ENCODE measurements around the gene UST.

The UST gene

DNA sequence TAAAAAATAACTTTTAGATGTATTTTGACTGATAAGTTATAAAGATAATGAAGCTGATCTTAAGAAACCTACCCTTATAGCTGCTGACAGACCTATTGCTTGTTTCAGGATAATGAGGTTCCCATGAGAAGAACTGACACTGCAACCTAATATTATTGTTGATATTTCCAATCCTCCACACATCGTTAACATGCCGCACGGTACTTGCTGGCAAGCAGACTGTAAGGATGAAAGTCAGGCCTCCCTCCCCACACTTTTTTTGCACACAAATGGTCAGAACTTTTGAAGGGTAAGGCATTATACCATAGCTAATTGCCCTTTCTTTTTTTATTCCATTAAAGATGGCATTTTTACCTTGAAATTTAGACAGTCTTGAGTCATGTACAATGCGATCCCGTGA, 210.9 kb downstream of the UST start:
- TF ChIP-seq EZH2phosphoT487 (IDR thresholded peaks at IDR 0.05; ENCODE audit: borderline replicate concordance, low read length), result no peak
- no peak for TF ChIP-seq CTCF (IDR thresholded peaks at IDR 0.05; ENCODE audit: low read depth, low read length, poor library complexity, severe bottlenecking)
- Histone ChIP-seq H3K4me3 (ENCODE audit: low read length) (no peak overlapping the region), H3K36me3 (ENCODE audit: control insufficient read depth, low read length) (no peaks in the 10 kb centered on the region), H3K79me2 (ENCODE audit: control insufficient read depth, low read length) (no peaks in the 10 kb centered on the region), H3F3A (ENCODE audit: control insufficient read depth, insufficient read depth) (no peaks in the 10 kb centered on the region), H4K20me1 (ENCODE audit: control insufficient read depth, insufficient read depth, low read depth, low read length) (no peaks in the 10 kb centered on the region), H3K27me3 (ENCODE audit: control insufficient read depth, low read length) (no peaks in the 10 kb centered on the region), H3K9me2 (replicated peaks; ENCODE audit: control insufficient read depth, low read length) (no peaks in the 10 kb centered on the region), H3K9me3 (ENCODE audit: control insufficient read depth, insufficient read depth, low read length) (no peaks in the 10 kb centered on the region), H3K4me1 (ENCODE audit: control insufficient read depth, low read length) (no peaks in the 10 kb centered on the region), H3K4me2 (ENCODE audit: low read length) (no peak overlapping the region), H3K27ac (ENCODE audit: low read depth, low read length) (no peak overlapping the region)

- H3K4me1 ChIP-seq (ENCODE audit: control insufficient read depth, low read length), result no peaks in the 10 kb centered on the region
- no peak overlapping the region for H3K27ac ChIP-seq (ENCODE audit: low read depth, low read length)
- H4K20me1 ChIP-seq (ENCODE audit: control insufficient read depth, insufficient read depth, low read depth, low read length), result no peaks in the 10 kb centered on the region
- H3K79me2 ChIP-seq (ENCODE audit: control insufficient read depth, low read length), result no peaks in the 10 kb centered on the region
- H3K9me3 ChIP-seq (ENCODE audit: control insufficient read depth, insufficient read depth, low read length), result no peaks in the 10 kb centered on the region
- H3K36me3 ChIP-seq (ENCODE audit: control insufficient read depth, low read length), result no peaks in the 10 kb centered on the region
- H3K4me3 ChIP-seq (ENCODE audit: low read length), result no peak overlapping the region
- no peaks in the 10 kb centered on the region for H3F3A ChIP-seq (ENCODE audit: control insufficient read depth, insufficient read depth)
- no peak for TF ChIP-seq EZH2phosphoT487 (IDR thresholded peaks at IDR 0.05; ENCODE audit: borderline replicate concordance, low read length)
- TF ChIP-seq CTCF (IDR thresholded peaks at IDR 0.05; ENCODE audit: low read depth, low read length, poor library complexity, severe bottlenecking), result no peak
- no peak overlapping the region for H3K4me2 ChIP-seq (ENCODE audit: low read length)
- H3K27me3 ChIP-seq (ENCODE audit: control insufficient read depth, low read length), result 0 out of 2 replicates have a peak, but pooled peaks cover 5% of the 10 kb centered on the region
- no peaks in the 10 kb centered on the region for H3K9me2 ChIP-seq (replicated peaks; ENCODE audit: control insufficient read depth, low read length)
These were observed 212.2 kb downstream of the UST start for GRCh38 chr6:148959008-148959407.

- TF ChIP-seq CTCF (IDR thresholded peaks at IDR 0.05; ENCODE audit: low read depth, low read length, poor library complexity, severe bottlenecking) (no peak), EZH2phosphoT487 (IDR thresholded peaks at IDR 0.05; ENCODE audit: borderline replicate concordance, low read length) (no peak)
- Histone ChIP-seq H3K27me3 (ENCODE audit: control insufficient read depth, low read length) (0 out of 2 replicates have a peak, but pooled peaks cover 5% of the 10 kb centered on the region), H3K4me1 (ENCODE audit: control insufficient read depth, low read length) (no peaks in the 10 kb centered on the region), H3K4me2 (ENCODE audit: low read length) (no peak overlapping the region), H3K27ac (ENCODE audit: low read depth, low read length) (no peak overlapping the region), H4K20me1 (ENCODE audit: control insufficient read depth, insufficient read depth, low read depth, low read length) (no peaks in the 10 kb centered on the region), H3K4me3 (ENCODE audit: low read length) (no peak overlapping the region), H3F3A (ENCODE audit: control insufficient read depth, insufficient read depth) (no peaks in the 10 kb centered on the region), H3K79me2 (ENCODE audit: control insufficient read depth, low read length) (no peaks in the 10 kb centered on the region), H3K9me2 (replicated peaks; ENCODE audit: control insufficient read depth, low read length) (no peaks in the 10 kb centered on the region), H3K9me3 (ENCODE audit: control insufficient read depth, insufficient read depth, low read length) (no peaks in the 10 kb centered on the region), H3K36me3 (ENCODE audit: control insufficient read depth, low read length) (no peaks in the 10 kb centered on the region)
These were observed 212.7 kb downstream of the UST start for GRCh38 chr6:148959501-148959900.
